ENCODE measurements around the gene DIRAS2.
A peak's percentile ranks its signal among the peaks of the same experiment; 100 is the strongest.
"Not testable (repeated sequence)": the region's sequence is repeated elsewhere in the genome, so short reads cannot be mapped to it uniquely, and the experiment has no call there.

DIRAS2 gene, protein sequence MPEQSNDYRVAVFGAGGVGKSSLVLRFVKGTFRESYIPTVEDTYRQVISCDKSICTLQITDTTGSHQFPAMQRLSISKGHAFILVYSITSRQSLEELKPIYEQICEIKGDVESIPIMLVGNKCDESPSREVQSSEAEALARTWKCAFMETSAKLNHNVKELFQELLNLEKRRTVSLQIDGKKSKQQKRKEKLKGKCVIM

GRCh38 chr9:90642570-90643539 is at the start of gene DIRAS2:
Gene DIRAS2, minus strand, starts transcription at chr9:90642824. Its CDS starts 28,997 bp downstream, at chr9:90613827.
- DNase-seq: peak; percentile 94

GRCh38 chr9:90684736-90685135 is 42.1 kb upstream of the DIRAS2 start:
- no peak for DNase-seq

DNA sequence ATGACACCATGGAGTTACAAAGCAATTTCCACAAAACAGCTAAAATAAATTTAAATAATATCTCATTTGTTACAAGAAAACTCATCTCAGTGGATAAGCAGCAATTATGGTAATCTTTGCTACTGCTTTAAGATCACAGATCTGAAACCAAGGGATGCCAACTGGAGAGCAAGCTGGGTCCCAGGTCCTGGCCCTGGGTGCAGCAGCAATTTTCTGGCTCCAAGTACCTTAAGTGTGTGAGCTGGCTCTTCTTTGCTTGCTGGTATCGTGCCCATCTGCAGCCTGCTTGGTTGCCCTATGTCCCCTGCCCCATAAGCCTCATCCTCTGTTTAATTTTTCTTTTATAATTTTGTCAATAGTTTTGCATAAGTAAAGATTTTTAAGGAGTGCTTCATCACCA is 41.5 kb upstream of the DIRAS2 start:
- DNase-seq: no peak

- no peak for DNase-seq
Measured at GRCh38 chr9:90680534-90680933, 37.9 kb upstream of the DIRAS2 start.

- DNase-seq: no peak
Measured at GRCh38 chr9:90665072-90665471, 22.4 kb upstream of the DIRAS2 start.

DNA sequence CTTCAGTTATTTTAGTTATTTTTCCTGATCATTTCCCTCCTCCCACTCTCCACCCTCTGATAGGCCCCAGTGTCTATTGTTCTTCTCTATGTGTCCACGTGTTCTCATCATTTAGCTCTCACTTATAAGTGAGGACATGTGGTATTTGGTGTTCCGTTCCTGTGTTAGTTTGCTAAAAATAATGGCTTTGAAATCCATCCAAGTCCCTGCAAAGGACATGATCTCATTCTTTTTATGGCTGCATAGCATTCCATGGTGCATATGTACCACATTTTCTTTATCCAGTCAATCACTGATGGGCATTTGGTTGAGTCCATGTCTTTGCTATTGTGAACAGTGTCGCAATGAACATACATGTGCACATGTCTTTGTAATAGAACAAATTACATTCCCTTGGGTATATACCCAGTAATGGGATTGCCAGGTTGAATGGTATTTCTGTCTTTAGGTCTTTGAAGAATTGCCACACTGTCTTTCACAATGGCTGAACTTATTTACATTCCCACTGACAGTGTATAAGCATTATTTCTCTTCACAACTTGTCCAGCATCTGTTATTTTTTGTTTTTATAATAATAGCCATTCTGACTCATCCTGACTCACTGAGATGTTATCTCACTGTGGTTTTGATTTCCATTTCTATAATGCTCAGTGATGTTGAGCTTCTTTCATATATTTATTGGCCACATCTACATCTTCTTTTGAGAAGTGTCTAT is 17.2 kb upstream of the DIRAS2 start:
- DNase-seq: no peak

GRCh38 chr9:90658783-90659182 is 16.2 kb upstream of the DIRAS2 start:
- DNase-seq: no peak

- DNase-seq: no peak
Measured at GRCh38 chr9:90658181-90658580, 15.6 kb upstream of the DIRAS2 start.

GRCh38 chr9:90656876-90657275 is 14.3 kb upstream of the DIRAS2 start:
- not testable (repeated sequence) for DNase-seq

DNA sequence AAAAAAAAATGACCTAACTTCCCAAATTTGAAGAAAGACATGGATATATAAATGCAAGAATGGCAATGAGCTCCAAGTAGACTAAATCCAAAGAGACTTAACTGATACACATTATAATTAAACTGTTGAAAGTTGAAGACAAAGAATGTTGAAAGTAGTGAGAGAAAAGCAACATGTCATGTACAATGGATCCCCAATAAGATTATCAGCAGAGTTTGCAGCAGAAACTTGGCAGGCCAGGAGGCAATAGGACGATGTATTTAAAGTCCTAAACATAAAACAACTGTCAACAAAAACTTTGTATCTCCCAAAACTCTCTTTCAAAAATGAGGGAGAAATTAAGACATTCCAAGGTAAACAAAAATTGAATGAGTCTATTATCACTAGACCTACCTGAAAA is 8.6 kb upstream of the DIRAS2 start:
- no peak for DNase-seq

- DNase-seq: no peak
Measured at GRCh38 chr9:90647843-90648242, 5.2 kb upstream of the DIRAS2 start.

DNA sequence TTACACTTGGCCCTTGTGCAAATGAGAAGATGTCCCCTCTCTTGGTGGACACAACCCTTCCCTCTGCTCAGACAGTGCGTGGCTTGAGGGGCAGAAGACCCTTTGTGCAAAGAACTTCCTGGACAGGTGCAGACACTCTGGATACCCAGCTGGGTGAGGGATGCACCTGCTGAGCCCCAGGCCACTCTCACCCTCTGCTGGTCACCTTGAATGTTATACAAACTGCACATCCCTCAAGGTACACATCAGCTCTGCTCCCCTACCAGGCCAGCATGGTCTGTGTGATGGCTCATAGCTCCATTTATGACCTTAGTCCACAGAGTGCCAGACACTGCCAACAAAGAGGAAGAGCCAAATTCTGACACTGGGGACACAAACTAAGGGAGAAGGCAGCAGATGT is 3.1 kb upstream of the DIRAS2 start:
- DNase-seq: peak; percentile 34

GRCh38 chr9:90641884-90642487 is 638 bp downstream of the DIRAS2 start:
- DNase-seq: no peak

GRCh38 chr9:90641086-90641485 is 1.5 kb downstream of the DIRAS2 start:
- no peak for DNase-seq

GRCh38 chr9:90640361-90640760 is 2.3 kb downstream of the DIRAS2 start:
- no peak for DNase-seq

- no peak for DNase-seq
Measured at GRCh38 chr9:90637626-90638025, 5.0 kb downstream of the DIRAS2 start.

DNA sequence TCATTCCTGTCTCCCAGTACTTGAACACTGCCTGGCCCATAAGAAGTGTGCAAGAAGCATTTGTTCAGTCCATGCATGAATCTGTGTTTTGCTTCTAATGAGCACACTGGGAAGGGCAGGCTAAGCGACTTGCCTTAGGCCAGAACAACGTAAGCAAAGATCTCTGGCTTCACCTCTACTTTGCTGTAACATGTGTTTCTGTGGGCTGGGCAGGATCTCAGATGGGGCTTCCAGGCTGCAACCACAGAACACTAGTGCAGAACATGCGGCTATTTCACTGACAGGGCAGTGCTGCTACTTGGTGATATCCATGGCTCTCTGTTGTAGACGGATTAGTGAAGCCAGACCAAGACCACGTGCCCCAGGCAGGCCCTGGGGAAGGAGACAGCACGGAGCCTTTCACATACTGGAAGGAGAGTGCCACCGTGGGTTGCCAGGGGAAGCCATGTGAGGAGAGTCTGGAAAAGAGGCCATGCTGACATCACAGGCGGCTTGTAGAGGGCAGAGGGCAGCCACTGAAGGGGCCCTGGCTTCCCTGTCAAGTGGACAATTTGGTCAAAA is 9.9 kb downstream of the DIRAS2 start:
- no peak for DNase-seq

DNA sequence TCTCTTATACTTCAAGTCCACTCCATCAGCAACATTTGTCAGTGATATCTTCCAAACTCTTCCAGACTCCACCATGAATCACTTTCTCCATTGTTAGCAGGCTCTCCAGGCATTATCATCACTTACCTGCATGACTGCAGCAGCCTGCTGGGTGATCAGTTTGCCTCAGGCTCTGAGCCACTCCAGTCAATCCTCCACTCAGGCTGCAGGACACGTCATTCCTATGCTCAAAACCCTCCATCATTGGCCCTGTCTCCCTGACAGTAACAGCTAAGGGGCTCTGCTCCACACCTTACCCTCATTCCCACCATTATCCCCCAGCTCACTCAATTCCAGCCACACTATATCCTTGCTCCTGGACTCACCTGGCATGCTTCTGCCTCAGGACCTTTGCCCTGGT is 10.7 kb downstream of the DIRAS2 start:
- no peak for DNase-seq

- DNase-seq: no peak
Measured at GRCh38 chr9:90629991-90630390, 12.6 kb downstream of the DIRAS2 start.

- no peak for DNase-seq
Measured at GRCh38 chr9:90629354-90629753, 13.3 kb downstream of the DIRAS2 start.

DNA sequence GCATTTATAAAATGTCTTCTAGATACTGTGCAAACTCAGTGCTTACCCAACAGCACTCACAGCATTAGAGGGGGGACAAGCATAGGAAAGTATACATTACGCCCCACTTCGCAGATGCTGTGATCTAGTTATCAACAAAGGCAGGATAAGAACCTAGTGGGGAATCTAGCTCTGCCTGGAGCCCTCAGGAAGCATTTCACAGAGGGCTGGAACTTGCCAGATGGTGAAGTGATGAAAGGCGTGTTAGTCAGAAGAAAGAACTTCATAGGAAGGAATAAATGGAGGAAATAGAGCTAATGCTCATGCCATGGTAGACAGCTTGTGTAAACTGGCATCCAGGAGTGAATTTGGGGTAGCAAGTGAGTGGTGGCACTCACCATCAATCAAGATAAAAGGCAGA is 25.8 kb downstream of the DIRAS2 start:
- DNase-seq: no peak

DNA sequence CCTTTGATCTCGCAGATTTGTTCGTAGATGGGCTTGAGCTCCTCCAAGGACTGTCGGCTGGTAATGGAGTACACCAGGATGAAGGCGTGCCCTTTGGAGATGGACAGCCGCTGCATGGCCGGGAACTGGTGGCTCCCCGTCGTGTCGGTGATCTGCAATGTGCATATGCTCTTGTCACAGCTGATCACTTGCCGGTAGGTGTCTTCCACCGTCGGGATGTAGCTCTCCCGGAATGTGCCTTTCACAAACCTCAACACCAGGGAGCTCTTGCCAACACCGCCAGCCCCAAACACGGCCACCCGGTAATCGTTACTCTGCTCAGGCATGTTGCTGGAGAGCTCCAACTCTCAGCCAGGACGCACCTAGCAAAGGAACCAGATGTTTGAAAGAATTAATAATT is 29.1 kb downstream of the DIRAS2 start:
- DNase-seq: no peak

DNA sequence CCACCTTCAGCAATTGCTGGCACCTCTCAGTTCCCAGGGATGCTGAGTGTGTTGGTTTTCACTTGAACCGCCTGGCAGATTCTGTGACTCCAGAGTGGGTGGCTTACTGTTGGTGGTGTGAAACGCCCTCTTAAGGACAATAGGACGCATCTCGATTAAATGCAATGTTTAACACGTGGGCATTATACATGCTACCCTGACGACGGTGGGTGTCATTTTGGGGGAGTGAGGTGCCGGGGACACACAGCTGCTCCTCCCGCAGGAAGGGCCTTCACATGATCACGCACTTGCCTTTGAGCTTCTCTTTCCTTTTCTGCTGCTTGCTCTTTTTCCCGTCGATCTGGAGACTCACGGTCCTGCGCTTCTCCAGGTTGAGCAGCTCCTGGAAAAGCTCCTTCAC is 29.7 kb downstream of the DIRAS2 start:
- DNase-seq: no peak
